GM18526 (cell line): ENCODE measurements around the gene DHRS7.

Experiments used
- POLR2A ChIP-seq: IDR thresholded peaks from 3 replicates; pipeline ENCODE4 v1.6.1; 2011; ENCODE audit not compliant: insufficient read length; ENCODE audit errors: extremely low read depth

DHRS7 gene

GRCh38 chr14:60171690-60172089, 6.5 kb upstream of the DHRS7 start:
- TF ChIP-seq POLR2A: no peak

DNA sequence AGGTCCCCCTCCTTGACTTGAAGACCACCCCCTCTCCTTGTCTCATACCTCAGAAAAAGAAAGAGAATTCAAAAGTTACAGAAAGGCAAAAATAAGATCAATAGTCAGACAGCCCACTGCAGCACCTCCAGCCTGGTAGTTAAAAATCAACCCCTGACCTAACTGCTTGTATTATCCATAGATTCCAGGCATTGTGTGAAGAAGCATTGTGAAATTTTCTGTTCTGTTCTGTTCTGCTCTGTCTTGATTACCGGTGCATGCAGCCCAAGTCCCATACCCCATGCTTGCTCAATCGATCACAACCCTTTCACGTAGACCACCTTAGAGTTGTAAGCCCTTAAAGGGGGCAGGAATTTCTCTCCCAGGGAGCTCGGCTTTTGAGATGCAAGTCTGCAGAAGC, 5.8 kb upstream of the DHRS7 start:
- TF ChIP-seq POLR2A: no peak

GRCh38 chr14:60169722-60170121, 4.5 kb upstream of the DHRS7 start:
- no peak for TF ChIP-seq POLR2A

- TF ChIP-seq POLR2A: no peak
These were observed 944 bp upstream of the DHRS7 start for GRCh38 chr14:60166142-60166541.

- no peak for TF ChIP-seq POLR2A
These were observed 314 bp upstream of the DHRS7 start for GRCh38 chr14:60165547-60165876.

DNA sequence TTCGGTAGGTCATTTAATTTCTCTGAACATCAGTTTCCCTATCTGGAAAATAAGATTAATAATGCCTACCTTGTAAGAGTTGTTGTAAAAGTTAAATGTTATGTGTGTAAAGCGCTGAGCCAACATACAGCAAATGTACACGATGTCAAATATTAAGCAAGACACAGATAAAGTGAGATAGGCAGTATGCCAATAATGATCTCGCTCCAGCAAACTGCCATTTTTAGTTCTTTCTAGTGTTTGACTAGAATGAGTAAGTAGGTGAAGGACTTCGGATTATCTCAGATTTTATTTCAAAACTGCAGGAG, 840 bp downstream of the DHRS7 start:
- no peak for TF ChIP-seq POLR2A

DNA sequence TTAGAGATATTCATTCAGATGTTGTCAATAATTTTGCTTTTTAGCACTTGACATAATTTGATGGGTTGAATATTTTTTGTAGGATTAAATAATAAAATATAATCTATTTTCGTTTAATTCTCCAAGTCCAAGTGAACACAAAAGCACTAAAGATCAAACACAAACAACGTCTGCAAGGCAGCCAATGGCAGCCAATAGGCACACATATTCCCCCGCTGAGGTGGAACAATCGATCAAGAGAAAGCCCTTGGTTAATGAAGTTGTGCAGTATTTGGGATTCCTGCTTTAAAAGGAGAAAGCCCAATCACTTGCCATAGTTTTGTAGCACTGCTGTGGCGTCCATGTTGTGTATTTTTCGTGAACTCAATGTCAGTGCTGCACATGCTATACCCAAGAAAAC, 1.5 kb downstream of the DHRS7 start:
- no peak for TF ChIP-seq POLR2A

DNA sequence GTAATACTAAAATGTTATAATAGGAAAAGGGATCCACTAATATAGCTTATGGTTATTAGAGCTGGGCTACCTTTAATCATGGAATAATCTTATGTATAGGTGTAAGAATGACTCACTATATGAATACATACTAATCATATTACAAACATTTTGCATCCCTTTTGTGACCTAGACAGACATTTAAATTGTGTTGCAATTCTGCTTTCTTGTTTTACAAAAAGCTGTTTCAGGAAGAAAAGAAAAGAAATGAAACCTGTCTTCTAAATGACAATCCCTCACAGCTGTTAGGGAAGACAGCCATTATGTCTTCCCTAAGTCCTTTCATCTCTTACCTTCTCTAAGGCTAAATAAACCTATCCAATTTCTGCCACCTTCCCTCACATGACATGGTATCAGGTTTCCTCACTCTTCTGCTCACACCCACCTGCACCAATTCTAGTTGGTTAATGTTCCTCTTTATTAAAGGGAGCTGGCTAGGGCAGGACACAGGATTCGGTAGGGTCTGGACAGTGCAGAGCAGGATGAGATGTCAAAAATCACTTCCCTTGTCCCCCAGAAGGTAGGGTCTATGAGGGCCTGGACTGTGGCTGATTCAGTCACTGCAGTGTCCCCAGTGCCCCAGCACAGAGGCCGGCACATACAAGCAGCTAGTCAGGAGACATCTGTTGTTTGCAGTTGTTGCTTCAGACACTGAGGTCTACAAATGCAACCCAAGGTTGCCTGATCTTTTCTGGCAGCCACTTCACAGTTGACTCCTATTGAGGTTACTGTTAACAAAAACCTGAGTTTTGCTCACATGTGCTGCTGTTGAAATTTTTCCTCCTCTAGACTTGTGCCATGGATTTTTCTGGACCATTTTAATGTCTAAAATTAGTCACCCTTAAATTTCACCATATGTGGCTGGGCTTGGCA, 3.7 kb downstream of the DHRS7 start:
- TF ChIP-seq POLR2A: no peak

GRCh38 chr14:60160422-60160821, 4.8 kb downstream of the DHRS7 start:
- no peak for TF ChIP-seq POLR2A

- TF ChIP-seq POLR2A: no peak
These were observed 10.5 kb downstream of the DHRS7 start for GRCh38 chr14:60154671-60155070.

- no peak for TF ChIP-seq POLR2A
These were observed 11.2 kb downstream of the DHRS7 start for GRCh38 chr14:60153991-60154390.

DNA sequence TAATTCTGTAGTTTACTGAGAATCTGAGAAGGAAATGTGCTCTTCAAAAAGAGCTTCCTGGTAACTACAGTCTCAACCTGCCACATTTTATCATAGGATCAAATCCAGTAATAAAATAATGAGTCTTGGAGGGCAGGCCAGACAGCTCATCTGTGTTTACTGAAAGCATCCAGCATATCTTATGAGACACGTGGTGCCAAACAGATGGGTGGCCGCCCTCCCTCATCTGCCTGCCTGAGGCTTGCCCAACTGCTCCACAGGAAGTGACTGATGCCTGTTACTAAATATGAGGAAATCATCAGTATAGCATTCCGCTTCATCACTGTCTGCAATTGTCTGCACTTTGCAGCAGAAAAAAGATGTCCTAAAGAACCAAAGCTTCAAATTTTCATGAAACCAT, 13.5 kb downstream of the DHRS7 start:
- no peak for TF ChIP-seq POLR2A

GRCh38 chr14:60134702-60135101, 30.5 kb downstream of the DHRS7 start:
- no peak for TF ChIP-seq POLR2A

DNA sequence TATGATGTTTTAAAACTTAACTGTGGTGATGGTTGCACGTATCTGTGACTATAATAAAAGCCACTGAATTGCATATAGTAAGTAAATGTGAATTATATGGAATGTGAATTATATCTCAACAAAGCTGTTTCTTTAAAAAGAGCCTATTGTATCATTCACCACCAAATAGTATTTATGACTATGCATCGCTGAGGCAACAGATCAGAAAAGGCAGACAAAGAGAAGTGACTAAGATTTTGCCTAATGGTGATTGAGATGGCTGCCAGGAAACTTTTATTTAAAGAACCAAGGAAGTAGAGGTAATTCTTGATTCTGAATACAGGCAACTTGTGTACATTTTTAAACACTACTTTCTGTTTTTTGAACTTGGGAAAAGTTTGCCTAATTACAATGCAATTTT, 31.7 kb downstream of the DHRS7 start:
- no peak for TF ChIP-seq POLR2A

- no peak for TF ChIP-seq POLR2A
These were observed 39.3 kb downstream of the DHRS7 start for GRCh38 chr14:60125918-60126317.

DNA sequence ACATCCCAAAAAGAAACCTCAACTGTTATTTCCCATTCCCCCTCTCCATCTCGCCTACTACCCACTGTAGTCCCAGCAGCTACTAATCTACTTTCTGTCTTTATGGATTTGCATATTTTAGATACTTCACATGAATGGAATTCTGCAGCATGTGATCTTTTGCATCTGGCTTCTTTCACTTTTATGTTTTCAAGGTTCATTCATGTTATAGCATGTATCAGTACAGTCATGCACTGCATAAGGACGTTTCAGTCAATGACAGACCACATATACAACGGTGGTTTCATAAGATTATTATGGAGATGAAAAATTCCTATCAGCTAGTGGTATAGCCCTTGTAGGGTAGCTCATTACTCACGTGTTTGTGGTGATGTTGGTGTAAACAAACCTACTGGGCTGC, 49.0 kb downstream of the DHRS7 start:
- no peak for TF ChIP-seq POLR2A

GRCh38 chr14:60114881-60115280, 50.3 kb downstream of the DHRS7 start:
- TF ChIP-seq POLR2A: no peak
